Ovary (tissue), 3 donors: ENCODE results near the gene CACNA1A.

Experiments
- EP300 ChIP-seq: sonication (generic); formaldehyde crosslinking; IDR thresholded peaks from one replicate; pipeline ENCODE4 v1.6.1; 2017; ENCODE audit warnings: antibody characterized with exemption
- POLR2A ChIP-seq: fragments of 450-650 bp; IDR thresholded peaks from one replicate; pipeline ENCODE4 v1.6.1; 2017; ENCODE audit warnings: antibody characterized with exemption, mild to moderate bottlenecking, moderate library complexity
- TF ChIP-seq, protein P1 (sequence below), 3 donors: fragments of 450-650 bp in 2 of 3; fragments of 200-600 bp in 1 of 3; IDR thresholded peaks; one replicate each; pipeline versions ENCODE4 v1.5.1 to v1.8.0; 2016 to 2022; ENCODE audit warnings: antibody characterized with exemption in 3 of 3, mild to moderate bottlenecking in 1 of 3
- donor health status: DM: no; HTN: no; CAD: no.

DNA sequence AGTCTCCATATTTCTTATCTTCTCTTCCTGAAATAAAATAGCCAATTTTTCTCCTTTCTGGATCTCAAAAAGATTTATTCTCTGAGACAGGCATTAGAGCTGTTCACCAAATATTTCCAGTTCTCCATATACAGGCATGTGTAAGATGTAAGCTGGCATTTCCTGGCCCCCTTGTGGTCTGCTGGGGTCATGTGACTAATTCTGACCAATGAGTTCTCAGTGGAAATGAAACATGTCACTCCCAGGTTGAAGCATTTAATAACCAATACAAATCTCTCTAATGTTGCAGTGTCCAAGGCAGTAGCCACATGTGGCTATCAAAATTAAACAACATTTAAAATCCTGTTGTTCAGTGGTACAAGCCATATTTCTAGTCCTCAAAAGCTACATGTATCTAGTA, 14.8 kb upstream of the CACNA1A start:
- TF ChIP-seq, protein P1, sequence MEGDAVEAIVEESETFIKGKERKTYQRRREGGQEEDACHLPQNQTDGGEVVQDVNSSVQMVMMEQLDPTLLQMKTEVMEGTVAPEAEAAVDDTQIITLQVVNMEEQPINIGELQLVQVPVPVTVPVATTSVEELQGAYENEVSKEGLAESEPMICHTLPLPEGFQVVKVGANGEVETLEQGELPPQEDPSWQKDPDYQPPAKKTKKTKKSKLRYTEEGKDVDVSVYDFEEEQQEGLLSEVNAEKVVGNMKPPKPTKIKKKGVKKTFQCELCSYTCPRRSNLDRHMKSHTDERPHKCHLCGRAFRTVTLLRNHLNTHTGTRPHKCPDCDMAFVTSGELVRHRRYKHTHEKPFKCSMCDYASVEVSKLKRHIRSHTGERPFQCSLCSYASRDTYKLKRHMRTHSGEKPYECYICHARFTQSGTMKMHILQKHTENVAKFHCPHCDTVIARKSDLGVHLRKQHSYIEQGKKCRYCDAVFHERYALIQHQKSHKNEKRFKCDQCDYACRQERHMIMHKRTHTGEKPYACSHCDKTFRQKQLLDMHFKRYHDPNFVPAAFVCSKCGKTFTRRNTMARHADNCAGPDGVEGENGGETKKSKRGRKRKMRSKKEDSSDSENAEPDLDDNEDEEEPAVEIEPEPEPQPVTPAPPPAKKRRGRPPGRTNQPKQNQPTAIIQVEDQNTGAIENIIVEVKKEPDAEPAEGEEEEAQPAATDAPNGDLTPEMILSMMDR (IDR thresholded peaks at IDR 0.05) = no peak
- TF ChIP-seq EP300 (no peak), POLR2A (no peak)
